ENCODE results near the gene RASL10A.

Gene RASL10A

DNA sequence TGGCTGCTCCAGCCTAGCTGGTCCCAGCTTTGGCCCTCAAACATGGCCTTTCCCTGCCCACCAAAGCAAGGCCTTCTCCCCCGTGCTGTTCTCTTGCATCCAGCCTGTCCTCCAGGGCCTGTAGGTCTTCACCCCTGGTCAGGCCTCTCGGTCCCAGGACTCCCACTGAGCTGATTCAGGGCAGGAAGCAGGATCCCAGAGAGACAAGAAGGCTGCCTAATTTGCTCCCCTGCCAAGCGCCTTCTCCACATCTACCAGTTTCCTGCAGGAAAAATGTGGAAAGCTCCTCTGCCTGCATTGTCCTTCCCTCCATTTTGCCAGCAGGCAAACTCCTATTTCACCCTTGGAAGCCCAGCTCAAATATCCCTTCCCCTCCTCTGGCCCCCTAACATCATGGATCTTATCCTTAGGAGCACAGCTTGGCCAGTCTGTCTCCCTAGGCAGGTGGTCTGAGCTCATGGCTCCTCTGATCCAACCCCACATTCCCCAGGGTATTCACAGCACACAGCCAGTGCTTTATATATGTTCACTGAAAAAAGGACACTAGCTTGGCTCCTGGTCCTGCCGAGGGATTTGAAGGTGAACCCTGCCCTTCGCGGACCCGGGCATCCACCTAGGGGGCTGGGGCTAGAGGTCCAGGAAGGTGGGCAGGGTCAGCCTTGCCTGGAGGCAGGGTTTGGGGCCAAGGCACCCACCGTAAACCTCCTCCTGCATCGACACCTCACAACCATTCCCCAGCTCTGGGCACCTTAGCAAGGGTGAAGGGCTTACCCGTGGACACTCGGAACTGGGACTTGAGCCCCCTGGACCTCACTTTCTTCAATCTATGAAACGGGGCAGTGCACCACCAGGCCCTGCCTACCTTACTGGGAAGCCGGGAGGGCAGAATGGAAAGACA is 48.7 kb downstream of the RASL10A start:
- no peak for DNase-seq (ENCODE audit: low spot score)
- TF ChIP-seq, protein P1, sequence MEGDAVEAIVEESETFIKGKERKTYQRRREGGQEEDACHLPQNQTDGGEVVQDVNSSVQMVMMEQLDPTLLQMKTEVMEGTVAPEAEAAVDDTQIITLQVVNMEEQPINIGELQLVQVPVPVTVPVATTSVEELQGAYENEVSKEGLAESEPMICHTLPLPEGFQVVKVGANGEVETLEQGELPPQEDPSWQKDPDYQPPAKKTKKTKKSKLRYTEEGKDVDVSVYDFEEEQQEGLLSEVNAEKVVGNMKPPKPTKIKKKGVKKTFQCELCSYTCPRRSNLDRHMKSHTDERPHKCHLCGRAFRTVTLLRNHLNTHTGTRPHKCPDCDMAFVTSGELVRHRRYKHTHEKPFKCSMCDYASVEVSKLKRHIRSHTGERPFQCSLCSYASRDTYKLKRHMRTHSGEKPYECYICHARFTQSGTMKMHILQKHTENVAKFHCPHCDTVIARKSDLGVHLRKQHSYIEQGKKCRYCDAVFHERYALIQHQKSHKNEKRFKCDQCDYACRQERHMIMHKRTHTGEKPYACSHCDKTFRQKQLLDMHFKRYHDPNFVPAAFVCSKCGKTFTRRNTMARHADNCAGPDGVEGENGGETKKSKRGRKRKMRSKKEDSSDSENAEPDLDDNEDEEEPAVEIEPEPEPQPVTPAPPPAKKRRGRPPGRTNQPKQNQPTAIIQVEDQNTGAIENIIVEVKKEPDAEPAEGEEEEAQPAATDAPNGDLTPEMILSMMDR (IDR thresholded peaks at IDR 0.05; ENCODE audit: extremely low read depth, missing control alignments), result no peak

DNA sequence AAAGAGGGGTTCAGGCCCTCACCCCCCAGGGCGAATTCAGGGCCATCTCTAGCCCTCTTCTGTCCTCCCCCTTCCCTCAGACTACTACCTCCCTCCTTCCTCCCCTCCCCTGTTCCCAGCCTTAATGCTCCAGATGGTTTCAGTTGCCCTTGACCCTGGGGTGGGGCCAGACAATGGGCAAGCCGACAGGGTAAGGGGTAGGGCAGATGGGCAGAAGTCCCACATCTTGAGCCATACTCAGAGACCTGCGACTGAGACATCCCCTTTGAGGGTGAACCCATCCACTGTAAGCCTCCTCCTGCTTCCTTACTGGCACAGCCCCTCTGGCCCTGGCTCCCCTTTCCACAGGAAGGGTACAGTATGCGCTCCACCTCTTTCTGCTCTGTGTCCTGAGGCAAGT is 49.6 kb downstream of the RASL10A start:
- DNase-seq (ENCODE audit: low spot score), result no peak
- TF ChIP-seq, protein P1 (IDR thresholded peaks at IDR 0.05; ENCODE audit: extremely low read depth, missing control alignments), result no peak

DNA sequence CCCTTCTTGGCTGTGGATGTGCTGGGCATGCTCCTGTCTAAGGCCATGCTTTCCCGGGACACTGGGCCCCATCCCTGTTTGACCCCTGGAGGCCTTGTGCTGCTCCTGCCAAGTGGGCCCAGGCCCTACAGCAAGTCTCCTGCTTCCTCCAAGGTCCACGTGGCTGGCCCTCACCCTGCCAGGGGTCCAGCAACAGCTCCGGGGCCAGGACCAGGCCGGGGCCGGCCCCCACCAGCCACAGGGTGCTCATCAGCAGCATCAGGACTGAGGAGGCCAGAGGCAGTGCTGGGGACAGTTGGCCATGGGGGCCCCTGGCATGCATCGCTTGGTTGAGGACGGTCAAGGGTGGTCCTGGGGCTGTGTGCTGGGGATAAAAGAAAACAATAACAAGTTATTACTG is 50.2 kb downstream of the RASL10A start:
- no peak for DNase-seq (ENCODE audit: low spot score)
- TF ChIP-seq, protein P1 (IDR thresholded peaks at IDR 0.05; ENCODE audit: extremely low read depth, missing control alignments), result no peak

DNA sequence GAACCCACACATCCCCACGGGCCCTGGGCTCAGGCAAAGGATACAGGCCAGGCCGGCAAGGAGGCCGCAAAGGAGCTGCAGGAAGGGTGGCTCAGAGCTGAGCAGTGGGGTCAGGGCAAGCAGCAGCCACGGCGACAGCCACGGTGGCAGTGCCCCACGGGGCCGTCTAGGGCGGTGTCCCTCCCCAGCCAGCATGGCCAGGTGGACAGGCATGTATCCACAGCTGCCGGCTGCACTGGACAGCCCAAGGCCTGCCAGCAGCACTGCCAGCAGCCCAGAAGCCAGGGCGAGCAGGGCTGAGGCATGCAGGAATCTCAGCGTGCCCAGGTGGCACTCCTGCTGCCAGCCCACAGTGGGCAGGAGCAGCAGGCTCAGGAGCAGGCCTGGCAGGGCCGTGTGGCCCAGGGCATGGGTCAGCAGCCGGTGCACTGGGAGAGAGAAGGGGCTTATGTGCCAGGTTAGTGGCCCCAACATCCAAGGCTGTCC is 51.7 kb downstream of the RASL10A start:
- DNase-seq (ENCODE audit: low spot score), result no peak
- TF ChIP-seq, protein P1 (IDR thresholded peaks at IDR 0.05; ENCODE audit: extremely low read depth, missing control alignments), result no peak

Measured in GM20000 (cell line).